GM12892 (cell line): ENCODE data around the gene MTF2.
"Not testable (repeated sequence)": the region's sequence is repeated elsewhere in the genome, so short reads cannot be mapped to it uniquely, and the experiment has no call there.

Experiments used
- POLR2A ChIP-seq: IDR thresholded peaks from 2 replicates; pipeline ENCODE4 v1.6.1; 2011; ENCODE audit warnings: low read depth, low read length, control low read depth
- TAF1 ChIP-seq: IDR thresholded peaks from 2 replicates; pipeline ENCODE4 v1.6.1; 2011; ENCODE audit warnings: low read depth, mild to moderate bottlenecking, control low read depth, low read length, borderline replicate concordance

GRCh38 chr1:93163314-93163713 lies 84.2 kb downstream of the MTF2 start:
- TF ChIP-seq POLR2A, TAF1: not testable (repeated sequence)
